HFF-Myc (cell line): Measurements from ENCODE around the gene PACS1.
"Not testable (repeated sequence)": the region's sequence is repeated elsewhere in the genome, so short reads cannot be mapped to it uniquely, and the experiment has no call there.

ENCODE experiments used
- DNase-seq: peaks from one replicate; pipeline ENCODE4 v3.0.0-alpha.2; 2011; ENCODE audit warnings: low read depth; ENCODE audit errors: extremely low read depth
- H3K4me3 ChIP-seq: replicated peaks from 2 replicates; pipeline ENCODE4 v1.5.1; 2011; ENCODE audit warnings: low read depth, mild to moderate bottlenecking, control low read depth, low read length
- TF ChIP-seq, protein P1 (sequence below): IDR thresholded peaks from 2 replicates; pipeline ENCODE4 v1.5.1; 2012; ENCODE audit warnings: mild to moderate bottlenecking, low read depth, low read length, control low read depth; ENCODE audit errors: missing control alignments

Gene PACS1

DNA sequence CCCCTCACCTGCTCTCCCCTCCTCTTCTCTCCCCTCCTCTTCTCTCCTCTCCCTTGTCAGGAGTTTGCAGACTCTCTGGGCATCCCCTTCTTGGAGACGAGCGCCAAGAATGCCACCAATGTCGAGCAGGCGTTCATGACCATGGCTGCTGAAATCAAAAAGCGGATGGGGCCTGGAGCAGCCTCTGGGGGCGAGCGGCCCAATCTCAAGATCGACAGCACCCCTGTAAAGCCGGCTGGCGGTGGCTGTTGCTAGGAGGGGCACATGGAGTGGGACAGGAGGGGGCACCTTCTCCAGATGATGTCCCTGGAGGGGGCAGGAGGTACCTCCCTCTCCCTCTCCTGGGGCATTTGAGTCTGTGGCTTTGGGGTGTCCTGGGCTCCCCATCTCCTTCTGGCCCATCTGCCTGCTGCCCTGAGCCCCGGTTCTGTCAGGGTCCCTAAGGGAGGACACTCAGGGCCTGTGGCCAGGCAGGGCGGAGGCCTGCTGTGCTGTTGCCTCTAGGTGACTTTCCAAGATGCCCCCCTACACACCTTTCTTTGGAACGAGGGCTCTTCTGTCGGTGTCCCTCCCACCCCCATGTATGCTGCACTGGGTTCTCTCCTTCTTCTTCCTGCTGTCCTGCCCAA is 206.0 kb downstream of the PACS1 start:
- DNase-seq: no peak
- no peak overlapping the region for H3K4me3 ChIP-seq

DNA sequence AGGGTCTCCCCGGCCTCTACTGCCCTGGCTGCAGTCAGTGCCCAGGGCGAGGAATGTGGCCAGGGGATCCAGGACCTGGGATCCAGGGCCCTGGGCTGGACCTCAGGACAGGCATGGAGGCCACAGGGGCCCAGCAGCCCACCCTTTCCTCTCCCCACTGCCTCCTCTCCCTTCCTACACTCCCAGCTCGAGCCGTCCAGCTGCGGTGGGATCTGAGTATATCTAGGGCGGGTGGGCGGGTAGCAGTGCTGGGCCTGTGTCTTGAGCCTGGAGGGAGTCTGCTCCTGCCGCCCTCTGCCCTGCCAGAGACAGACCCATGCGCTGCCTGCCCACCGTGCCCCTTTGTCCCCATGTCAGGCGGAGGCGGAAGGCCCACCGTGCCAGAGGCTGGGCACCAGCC is 206.5 kb downstream of the PACS1 start:
- not testable (repeated sequence) for DNase-seq, H3K4me3 ChIP-seq

More for the DNA sequence above, 206.0 kb downstream of the PACS1 start:
- TF ChIP-seq, protein P1, sequence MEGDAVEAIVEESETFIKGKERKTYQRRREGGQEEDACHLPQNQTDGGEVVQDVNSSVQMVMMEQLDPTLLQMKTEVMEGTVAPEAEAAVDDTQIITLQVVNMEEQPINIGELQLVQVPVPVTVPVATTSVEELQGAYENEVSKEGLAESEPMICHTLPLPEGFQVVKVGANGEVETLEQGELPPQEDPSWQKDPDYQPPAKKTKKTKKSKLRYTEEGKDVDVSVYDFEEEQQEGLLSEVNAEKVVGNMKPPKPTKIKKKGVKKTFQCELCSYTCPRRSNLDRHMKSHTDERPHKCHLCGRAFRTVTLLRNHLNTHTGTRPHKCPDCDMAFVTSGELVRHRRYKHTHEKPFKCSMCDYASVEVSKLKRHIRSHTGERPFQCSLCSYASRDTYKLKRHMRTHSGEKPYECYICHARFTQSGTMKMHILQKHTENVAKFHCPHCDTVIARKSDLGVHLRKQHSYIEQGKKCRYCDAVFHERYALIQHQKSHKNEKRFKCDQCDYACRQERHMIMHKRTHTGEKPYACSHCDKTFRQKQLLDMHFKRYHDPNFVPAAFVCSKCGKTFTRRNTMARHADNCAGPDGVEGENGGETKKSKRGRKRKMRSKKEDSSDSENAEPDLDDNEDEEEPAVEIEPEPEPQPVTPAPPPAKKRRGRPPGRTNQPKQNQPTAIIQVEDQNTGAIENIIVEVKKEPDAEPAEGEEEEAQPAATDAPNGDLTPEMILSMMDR: no peak

DNA sequence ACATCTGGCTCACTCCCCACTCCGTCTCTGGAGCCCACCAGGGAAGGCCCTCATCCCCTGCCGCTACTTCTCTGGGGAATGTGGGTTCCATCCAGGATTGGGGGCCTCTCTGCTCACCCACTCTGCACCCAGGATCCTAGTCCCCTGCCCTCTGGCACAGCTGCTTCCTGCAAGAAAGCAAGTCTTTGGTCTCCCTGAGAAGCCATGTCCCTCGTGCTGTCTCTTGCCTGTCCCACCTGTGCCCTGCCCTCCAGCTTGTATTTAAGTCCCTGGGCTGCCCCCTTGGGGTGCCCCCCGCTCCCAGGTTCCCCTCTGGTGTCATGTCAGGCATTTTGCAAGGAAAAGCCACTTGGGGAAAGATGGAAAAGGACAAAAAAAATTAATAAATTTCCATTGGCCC is 207.0 kb downstream of the PACS1 start:
- DNase-seq: not testable (repeated sequence)

DNA sequence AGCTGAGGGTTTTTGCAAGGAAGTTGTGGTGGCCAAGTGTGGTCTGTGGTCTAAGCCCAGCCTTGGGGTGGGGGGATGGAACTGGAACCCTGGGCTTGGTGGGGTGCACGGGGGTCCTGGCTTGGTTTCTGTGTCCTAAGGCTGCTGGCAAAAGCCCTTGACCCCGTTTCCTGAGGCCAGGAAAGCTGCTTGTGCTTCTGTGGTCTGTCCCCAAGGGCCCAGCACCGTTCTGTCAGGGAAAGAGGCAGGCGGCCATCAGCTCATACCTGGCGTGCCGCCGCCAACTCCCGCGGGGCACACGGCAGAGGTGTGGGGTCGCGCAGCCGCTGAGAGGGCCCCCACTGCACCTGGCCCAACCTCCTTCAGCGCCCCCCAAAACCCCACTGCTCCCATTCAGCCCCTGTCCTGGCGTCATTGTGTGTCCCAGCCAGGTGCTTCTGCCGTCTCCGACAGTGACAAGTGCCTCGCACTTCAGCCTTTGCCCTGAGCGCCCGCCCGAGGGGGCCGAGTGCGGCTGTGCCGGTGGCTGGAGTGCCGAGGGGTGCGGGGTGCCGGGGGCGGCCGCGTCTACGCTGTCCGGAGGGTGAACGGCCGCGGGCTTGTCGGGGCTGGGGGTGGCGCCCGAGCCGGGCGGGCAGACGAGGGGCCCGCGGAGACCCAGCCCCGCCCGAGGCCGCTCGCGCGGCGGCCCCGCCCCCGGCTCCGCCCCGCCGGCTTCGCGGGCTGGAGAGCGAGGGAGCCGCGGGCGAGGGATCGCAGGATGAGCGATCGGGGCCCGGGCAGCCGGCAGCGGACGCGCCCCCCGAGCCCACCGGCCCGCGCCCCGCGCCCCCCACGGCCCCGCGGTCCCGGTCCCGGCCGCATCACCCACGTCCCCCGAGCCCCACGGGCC is 207.6 kb downstream of the PACS1 start, which contains the start of gene CNIH2:
CNIH2 (plus strand) TSS at position 705 of the 892 bp plus-strand sequence. CDS start 282 bp downstream, outside the sequence.
- no peak within 1 kb of the TSS for H3K4me3 ChIP-seq
- DNase-seq: no peak
- TF ChIP-seq, protein P1: no peak

More for the DNA sequence above, 207.0 kb downstream of the PACS1 start:
- not testable (repeated sequence) for H3K4me3 ChIP-seq

DNA sequence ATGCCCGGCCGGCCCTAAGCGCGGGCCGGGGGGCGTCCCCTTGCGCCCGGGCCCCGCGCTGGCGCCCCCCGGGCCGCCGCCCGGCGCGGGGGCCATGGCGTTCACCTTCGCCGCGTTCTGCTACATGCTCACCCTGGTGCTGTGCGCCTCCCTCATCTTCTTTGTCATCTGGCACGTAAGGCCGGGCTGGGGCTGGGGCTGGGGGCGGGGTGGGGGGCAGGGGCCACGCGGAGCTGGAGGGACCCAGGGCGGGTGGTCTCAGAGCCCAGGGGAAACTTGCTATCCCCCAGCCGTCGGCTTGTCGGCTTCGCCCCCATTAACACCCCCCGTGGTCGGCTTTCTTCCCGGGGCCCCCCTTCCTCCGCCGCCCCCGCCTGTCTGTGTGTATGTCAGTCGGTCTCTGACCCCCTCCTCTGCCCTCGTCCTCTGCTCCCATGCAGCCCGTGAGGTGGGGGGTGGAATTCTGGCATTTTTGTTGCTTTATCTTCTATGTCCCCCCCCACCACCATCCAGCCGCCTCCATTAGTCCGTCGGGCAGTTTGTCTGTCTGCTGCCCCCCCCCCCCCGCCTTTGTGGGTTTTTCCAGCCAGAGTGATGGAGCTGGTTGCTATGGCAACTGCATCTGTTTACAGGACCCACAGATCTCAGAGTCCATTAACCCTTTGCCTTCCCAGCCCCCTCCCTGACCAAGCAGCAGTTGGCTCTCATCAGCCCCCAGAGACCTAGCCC is 208.5 kb downstream of the PACS1 start:
- TF ChIP-seq, protein P1: no peak
- no peak overlapping the region for H3K4me3 ChIP-seq
- no peak for DNase-seq

DNA sequence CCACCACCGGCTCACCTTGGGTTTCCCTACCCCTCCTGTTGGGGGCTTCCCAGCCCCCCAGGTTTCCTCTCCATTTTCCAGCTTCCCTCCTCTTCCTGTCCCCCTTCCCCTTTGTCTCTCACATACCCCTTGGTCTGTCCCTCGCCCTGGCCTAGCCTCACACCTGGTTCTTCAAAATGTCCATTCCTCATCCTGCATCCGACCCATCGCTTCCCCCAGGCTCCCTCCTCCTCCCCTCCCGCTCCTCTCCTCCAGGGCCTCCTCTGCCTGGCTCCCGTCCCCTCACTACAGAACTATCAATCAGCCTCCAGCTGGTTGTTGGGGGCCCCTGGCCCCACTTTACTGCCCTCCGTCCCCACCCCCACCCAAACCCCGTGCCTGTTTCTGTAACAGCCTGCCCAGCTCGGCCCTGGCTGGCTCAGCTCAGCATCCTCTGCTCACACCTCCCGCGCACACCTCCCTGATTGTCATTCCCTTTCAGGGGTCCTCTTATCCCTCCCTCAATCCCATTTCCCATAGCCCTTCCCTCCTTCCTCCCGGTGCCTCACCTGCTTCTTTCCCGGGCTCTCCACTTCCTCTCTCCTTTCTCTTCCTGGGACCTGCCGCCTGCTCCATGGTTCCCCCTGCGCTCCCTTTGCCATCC is 209.1 kb downstream of the PACS1 start:
- TF ChIP-seq, protein P1: no peak
- no peak overlapping the region for H3K4me3 ChIP-seq
- no peak for DNase-seq

DNA sequence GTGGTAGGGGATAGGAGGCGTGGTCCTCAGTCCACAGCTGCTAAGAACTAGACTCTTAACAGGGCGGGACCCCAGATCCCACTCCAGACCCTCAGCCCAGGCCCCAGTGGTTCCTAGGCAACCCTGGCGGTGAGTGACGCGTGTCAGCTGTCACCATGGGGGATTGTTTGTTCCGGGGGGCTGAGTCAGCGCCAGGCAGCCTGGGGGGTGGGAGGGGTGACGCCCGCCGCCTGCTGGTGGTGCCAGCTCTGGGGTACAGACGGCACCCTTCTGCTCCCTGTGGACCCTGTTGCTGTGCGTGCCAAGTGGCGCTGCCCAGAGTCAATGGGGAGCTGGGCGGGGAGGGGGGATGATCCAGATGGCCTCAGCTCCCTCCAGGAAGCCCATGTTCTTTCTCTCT is 210.4 kb downstream of the PACS1 start:
- H3K4me3 ChIP-seq: no peak overlapping the region
- no peak for DNase-seq
- TF ChIP-seq, protein P1: no peak
